ENCODE results near the gene MCM8.
"Not testable (repeated sequence)": the region's sequence is repeated elsewhere in the genome, so short reads cannot be mapped to it uniquely, and the experiment has no call there.

MCM8 gene

DNA sequence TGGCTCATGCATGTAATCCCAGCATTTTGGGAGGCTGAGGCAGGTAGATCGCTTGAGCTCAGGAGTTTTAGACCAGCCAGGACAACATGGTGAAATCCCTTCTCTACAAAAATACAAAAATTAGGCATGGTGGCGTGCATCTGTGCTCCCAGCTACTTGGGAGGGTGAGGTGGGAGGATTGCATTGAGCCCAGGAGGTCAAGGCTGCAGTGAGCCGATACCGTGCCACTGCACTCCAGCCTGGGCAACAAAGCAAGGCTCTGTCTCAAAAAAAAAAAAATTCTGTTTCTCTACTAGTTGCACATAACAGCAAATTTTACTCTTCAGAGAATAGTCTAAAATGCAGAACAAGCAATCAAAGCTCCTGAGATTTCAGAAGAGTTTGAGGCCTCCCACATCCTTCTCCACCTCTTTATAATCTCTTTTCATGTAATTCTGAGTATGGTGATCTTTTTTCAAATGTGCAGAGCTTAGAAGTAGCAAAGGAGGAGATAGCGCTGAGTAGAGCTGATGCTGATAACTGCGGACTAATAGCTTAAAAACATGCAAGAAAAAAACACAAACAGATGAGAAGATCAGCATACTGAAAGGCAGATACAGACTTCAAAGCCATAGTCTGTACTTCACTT, 80.1 kb downstream of the MCM8 start:
- H3K4me3 ChIP-seq (ENCODE audit: low read depth in 1 of 2, low read length in 2 of 2), result no peak overlapping the region
- peaks cover 5 to 20% of the 10 kb centered on the region in 2 donors for H3K4me1 ChIP-seq (ENCODE audit: control insufficient read depth in 1 of 2, insufficient read depth in 2 of 2, low read length in 2 of 2)
- no peaks in the 10 kb centered on the region for H3K27me3 ChIP-seq (ENCODE audit: low read depth, low read length)
- no peaks in the 10 kb centered on the region for H3K9me3 ChIP-seq (ENCODE audit: control insufficient read depth in 1 of 2, low read length in 2 of 2)
- H3K27ac ChIP-seq (ENCODE audit: low read length), result no peak overlapping the region
- peaks cover 4 to 12% of the 10 kb centered on the region in 2 donors for H3K36me3 ChIP-seq (ENCODE audit: control insufficient read depth in 1 of 2, insufficient read depth in 2 of 2, low read length in 2 of 2)

GRCh38 chr20:6032907-6033306, 82.5 kb downstream of the MCM8 start:
- Histone ChIP-seq H3K4me1 (ENCODE audit: control insufficient read depth in 1 of 2, insufficient read depth in 2 of 2, low read length in 2 of 2) (peaks cover 5 to 20% of the 10 kb centered on the region in 2 donors), H3K36me3 (ENCODE audit: control insufficient read depth in 1 of 2, insufficient read depth in 2 of 2, low read length in 2 of 2) (peaks cover 15 to 19% of the 10 kb centered on the region in 2 donors)
- not testable (repeated sequence) for H3K27ac ChIP-seq (ENCODE audit: low read length); H3K9me3 ChIP-seq (ENCODE audit: control insufficient read depth in 1 of 2, low read length in 2 of 2); H3K27me3 ChIP-seq (ENCODE audit: low read depth, low read length); H3K4me3 ChIP-seq (ENCODE audit: low read depth in 1 of 2, low read length in 2 of 2)

GRCh38 chr20:6034134-6034969, 83.9 kb downstream of the MCM8 start:
- H3K4me1 ChIP-seq (ENCODE audit: control insufficient read depth in 1 of 2, insufficient read depth in 2 of 2, low read length in 2 of 2), result peaks cover 0 to 14% of the 10 kb centered on the region in 2 donors
- peaks cover 15 to 29% of the 10 kb centered on the region in 2 donors for H3K36me3 ChIP-seq (ENCODE audit: control insufficient read depth in 1 of 2, insufficient read depth in 2 of 2, low read length in 2 of 2)
- no peaks in the 10 kb centered on the region for H3K27me3 ChIP-seq (ENCODE audit: low read depth, low read length)
- no peaks in the 10 kb centered on the region for H3K9me3 ChIP-seq (ENCODE audit: control insufficient read depth in 1 of 2, low read length in 2 of 2)
- no peak overlapping the region for H3K27ac ChIP-seq (ENCODE audit: low read length)
- H3K4me3 ChIP-seq (ENCODE audit: low read depth in 1 of 2, low read length in 2 of 2), result no peak overlapping the region

DNA sequence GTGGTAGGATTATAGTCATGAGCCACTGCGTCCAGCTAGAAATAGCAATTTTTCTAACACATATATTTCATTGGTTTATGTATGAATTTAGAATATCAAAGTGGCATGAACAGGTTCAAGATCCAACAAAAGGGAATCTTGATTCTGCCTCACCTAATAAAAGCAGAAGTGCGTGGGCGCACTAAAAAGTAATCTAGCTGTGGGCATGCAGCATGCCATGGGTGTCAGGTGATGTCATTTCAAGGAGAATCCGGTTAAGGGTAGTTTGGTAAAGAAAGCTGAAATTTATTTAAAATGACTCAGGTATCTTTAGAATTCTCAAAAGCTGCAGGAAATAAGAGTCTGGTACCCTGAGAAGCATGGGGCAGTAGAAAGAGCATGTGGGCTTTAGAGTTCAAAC, 85.8 kb downstream of the MCM8 start:
- no peak overlapping the region for H3K27ac ChIP-seq (ENCODE audit: low read length)
- H3K4me3 ChIP-seq (ENCODE audit: low read depth in 1 of 2, low read length in 2 of 2), result no peak overlapping the region
- H3K36me3 ChIP-seq (ENCODE audit: control insufficient read depth in 1 of 2, insufficient read depth in 2 of 2, low read length in 2 of 2), result peaks cover 31 to 36% of the 10 kb centered on the region in 2 donors
- peaks cover 0 to 5% of the 10 kb centered on the region in 2 donors for H3K4me1 ChIP-seq (ENCODE audit: control insufficient read depth in 1 of 2, insufficient read depth in 2 of 2, low read length in 2 of 2)
- H3K9me3 ChIP-seq (ENCODE audit: control insufficient read depth in 1 of 2, low read length in 2 of 2), result no peaks in the 10 kb centered on the region
- H3K27me3 ChIP-seq (ENCODE audit: low read depth, low read length), result no peaks in the 10 kb centered on the region

DNA sequence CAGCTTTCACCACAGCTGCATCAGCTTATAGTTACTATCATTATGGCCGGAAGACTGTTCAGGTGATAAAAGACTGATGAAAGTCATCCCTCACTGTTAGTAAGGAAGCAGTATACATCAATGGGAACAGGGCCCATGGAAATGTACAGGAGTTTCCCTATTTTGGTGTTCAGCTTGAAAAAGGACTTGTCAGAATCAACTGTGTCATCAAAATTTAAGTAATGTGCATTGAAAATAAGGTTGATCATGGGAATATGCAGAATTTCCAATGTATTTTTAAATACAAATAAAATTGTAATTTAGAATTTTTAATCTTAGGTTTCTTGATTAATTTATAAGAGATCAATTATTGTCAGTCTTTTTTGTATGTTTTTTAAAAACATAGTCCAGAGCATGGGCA, 86.6 kb downstream of the MCM8 start:
- H3K4me3 ChIP-seq (ENCODE audit: low read depth in 1 of 2, low read length in 2 of 2), result no peak overlapping the region
- no peak overlapping the region for H3K27ac ChIP-seq (ENCODE audit: low read length)
- H3K4me1 ChIP-seq (ENCODE audit: control insufficient read depth in 1 of 2, insufficient read depth in 2 of 2, low read length in 2 of 2), result peaks cover 0 to 5% of the 10 kb centered on the region in 2 donors
- no peaks in the 10 kb centered on the region for H3K27me3 ChIP-seq (ENCODE audit: low read depth, low read length)
- no peaks in the 10 kb centered on the region for H3K9me3 ChIP-seq (ENCODE audit: control insufficient read depth in 1 of 2, low read length in 2 of 2)
- peaks cover 36 to 39% of the 10 kb centered on the region in 2 donors for H3K36me3 ChIP-seq (ENCODE audit: control insufficient read depth in 1 of 2, insufficient read depth in 2 of 2, low read length in 2 of 2)

DNA sequence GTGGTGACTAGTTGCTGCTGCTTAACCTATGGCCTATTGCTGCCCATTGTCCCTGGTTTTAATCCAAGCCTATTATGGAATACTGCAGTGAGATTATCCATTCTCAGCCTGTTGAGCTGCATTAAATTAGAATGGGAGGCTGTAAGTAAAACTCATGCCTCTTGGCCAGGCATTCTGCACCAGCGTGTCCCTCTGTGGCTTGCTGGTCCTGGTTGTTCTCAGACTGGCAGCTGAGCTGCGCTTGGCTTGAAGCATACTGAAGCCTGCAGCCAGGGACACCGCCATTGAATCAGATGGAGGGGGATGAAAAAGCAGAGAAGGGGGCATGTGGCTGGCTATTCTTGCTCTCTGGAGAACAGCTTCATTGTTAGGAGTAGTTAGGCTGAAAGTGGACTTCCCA, 87.8 kb downstream of the MCM8 start:
- H3K4me1 ChIP-seq (ENCODE audit: control insufficient read depth in 1 of 2, insufficient read depth in 2 of 2, low read length in 2 of 2), result peaks cover 0 to 5% of the 10 kb centered on the region in 2 donors
- H3K36me3 ChIP-seq (ENCODE audit: control insufficient read depth in 1 of 2, insufficient read depth in 2 of 2, low read length in 2 of 2), result peaks cover 36 to 39% of the 10 kb centered on the region in 2 donors
- no peak overlapping the region for H3K27ac ChIP-seq (ENCODE audit: low read length)
- H3K9me3 ChIP-seq (ENCODE audit: control insufficient read depth in 1 of 2, low read length in 2 of 2), result no peaks in the 10 kb centered on the region
- H3K4me3 ChIP-seq (ENCODE audit: low read depth in 1 of 2, low read length in 2 of 2), result no peak overlapping the region
- no peaks in the 10 kb centered on the region for H3K27me3 ChIP-seq (ENCODE audit: low read depth, low read length)

DNA sequence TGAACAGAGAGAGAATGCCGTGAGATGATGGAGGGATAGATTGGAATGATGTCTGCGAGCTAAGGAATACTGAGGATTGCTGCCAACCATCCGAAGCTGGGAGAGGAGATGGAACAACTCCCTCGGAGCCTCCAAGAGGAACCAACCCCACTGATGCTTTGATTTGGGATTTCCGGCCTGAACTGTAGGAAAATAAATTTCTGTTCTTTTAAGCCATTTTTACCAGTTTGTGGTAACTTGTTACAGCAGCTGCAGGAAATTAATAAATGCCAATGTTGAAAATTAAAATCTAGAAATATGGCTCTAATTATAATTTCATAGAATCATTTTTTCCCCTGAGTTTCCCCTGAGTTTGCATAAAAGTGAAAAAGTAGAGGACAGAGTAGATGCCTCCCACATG, 89.3 kb downstream of the MCM8 start:
- H3K4me1 ChIP-seq (ENCODE audit: control insufficient read depth in 1 of 2, insufficient read depth in 2 of 2, low read length in 2 of 2), result no peaks in the 10 kb centered on the region
- H3K27ac ChIP-seq (ENCODE audit: low read length), result no peak overlapping the region
- H3K4me3 ChIP-seq (ENCODE audit: low read depth in 1 of 2, low read length in 2 of 2), result no peak overlapping the region
- peaks cover 29 to 37% of the 10 kb centered on the region in 2 donors for H3K36me3 ChIP-seq (ENCODE audit: control insufficient read depth in 1 of 2, insufficient read depth in 2 of 2, low read length in 2 of 2)
- H3K9me3 ChIP-seq (ENCODE audit: control insufficient read depth in 1 of 2, low read length in 2 of 2), result no peaks in the 10 kb centered on the region
- H3K27me3 ChIP-seq (ENCODE audit: low read depth, low read length), result no peaks in the 10 kb centered on the region

DNA sequence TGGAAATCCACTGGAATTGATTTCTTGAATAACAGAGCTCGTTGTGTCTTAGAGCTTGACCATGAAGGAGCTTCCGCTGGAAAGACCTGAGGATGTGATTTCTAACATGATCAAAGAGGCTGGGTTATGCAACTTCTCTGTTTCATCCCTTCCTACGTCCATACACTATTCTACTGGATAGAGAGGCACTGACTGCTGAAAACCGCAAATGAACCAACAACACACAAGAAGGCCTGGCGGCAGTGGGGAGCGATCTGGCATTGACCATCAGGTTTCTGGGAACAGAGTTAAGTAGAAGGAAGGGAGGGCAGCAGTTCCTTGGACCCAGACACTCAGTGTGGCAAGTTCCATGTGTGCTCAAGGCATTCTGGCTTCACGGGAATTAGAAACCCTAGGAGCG, 90.1 kb downstream of the MCM8 start:
- Histone ChIP-seq H3K9me3 (ENCODE audit: control insufficient read depth in 1 of 2, low read length in 2 of 2) (no peaks in the 10 kb centered on the region), H3K4me1 (ENCODE audit: control insufficient read depth in 1 of 2, insufficient read depth in 2 of 2, low read length in 2 of 2) (no peaks in the 10 kb centered on the region), H3K36me3 (ENCODE audit: control insufficient read depth in 1 of 2, insufficient read depth in 2 of 2, low read length in 2 of 2) (peaks cover 28 to 36% of the 10 kb centered on the region in 2 donors), H3K27ac (ENCODE audit: low read length) (no peak overlapping the region), H3K27me3 (ENCODE audit: low read depth, low read length) (no peaks in the 10 kb centered on the region), H3K4me3 (ENCODE audit: low read depth in 1 of 2, low read length in 2 of 2) (no peak overlapping the region)

GRCh38 chr20:6040958-6041807, 90.7 kb downstream of the MCM8 start:
- peaks cover 26 to 32% of the 10 kb centered on the region in 2 donors for H3K36me3 ChIP-seq (ENCODE audit: control insufficient read depth in 1 of 2, insufficient read depth in 2 of 2, low read length in 2 of 2)
- H3K27ac ChIP-seq (ENCODE audit: low read length), result no peak overlapping the region
- H3K9me3 ChIP-seq (ENCODE audit: control insufficient read depth in 1 of 2, low read length in 2 of 2), result no peaks in the 10 kb centered on the region
- H3K4me1 ChIP-seq (ENCODE audit: control insufficient read depth in 1 of 2, insufficient read depth in 2 of 2, low read length in 2 of 2), result no peaks in the 10 kb centered on the region
- H3K4me3 ChIP-seq (ENCODE audit: low read depth in 1 of 2, low read length in 2 of 2), result no peak overlapping the region
- H3K27me3 ChIP-seq (ENCODE audit: low read depth, low read length), result no peaks in the 10 kb centered on the region

DNA sequence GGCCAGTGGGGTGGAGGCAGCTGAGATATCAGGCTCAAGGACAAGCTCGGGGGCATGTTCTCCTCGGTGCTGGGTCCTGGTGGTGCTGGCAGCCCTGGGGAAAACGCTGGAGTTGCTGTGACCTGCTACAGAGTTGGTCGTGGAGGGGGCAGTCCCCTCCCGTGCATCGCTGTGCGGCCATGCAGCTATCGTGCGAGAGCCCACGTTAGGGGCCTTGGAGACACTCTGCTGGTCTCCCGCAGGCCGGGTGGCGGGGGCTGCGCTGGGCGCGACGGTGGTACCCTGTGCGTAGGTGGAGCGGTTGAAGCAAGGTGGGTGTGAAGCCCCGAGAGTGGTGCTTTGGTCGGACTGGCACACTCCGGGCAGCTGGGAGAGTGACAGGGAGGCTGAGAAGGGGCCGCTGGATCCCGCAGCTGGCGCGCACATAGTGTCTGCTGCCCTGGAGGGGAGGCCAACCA, 91.4 kb downstream of the MCM8 start:
- Histone ChIP-seq H3K9me3 (ENCODE audit: control insufficient read depth in 1 of 2, low read length in 2 of 2) (no peaks in the 10 kb centered on the region), H3K36me3 (ENCODE audit: control insufficient read depth in 1 of 2, insufficient read depth in 2 of 2, low read length in 2 of 2) (peaks cover 22 to 27% of the 10 kb centered on the region in 2 donors), H3K27ac (ENCODE audit: low read length) (no peak overlapping the region), H3K4me1 (ENCODE audit: control insufficient read depth in 1 of 2, insufficient read depth in 2 of 2, low read length in 2 of 2) (no peaks in the 10 kb centered on the region), H3K4me3 (ENCODE audit: low read depth in 1 of 2, low read length in 2 of 2) (no peak overlapping the region), H3K27me3 (ENCODE audit: low read depth, low read length) (no peaks in the 10 kb centered on the region)

GRCh38 chr20:6044115-6044514, 93.7 kb downstream of the MCM8 start:
- H3K9me3 ChIP-seq (ENCODE audit: control insufficient read depth in 1 of 2, low read length in 2 of 2), result no peaks in the 10 kb centered on the region
- peaks cover 11 to 24% of the 10 kb centered on the region in 2 donors for H3K36me3 ChIP-seq (ENCODE audit: control insufficient read depth in 1 of 2, insufficient read depth in 2 of 2, low read length in 2 of 2)
- no peak overlapping the region for H3K4me3 ChIP-seq (ENCODE audit: low read depth in 1 of 2, low read length in 2 of 2)
- H3K4me1 ChIP-seq (ENCODE audit: control insufficient read depth in 1 of 2, insufficient read depth in 2 of 2, low read length in 2 of 2), result no peaks in the 10 kb centered on the region
- no peaks in the 10 kb centered on the region for H3K27me3 ChIP-seq (ENCODE audit: low read depth, low read length)
- no peak overlapping the region for H3K27ac ChIP-seq (ENCODE audit: low read length)
